ENCODE measurements around the gene CLIC6.
"Not testable (repeated sequence)": the region's sequence is repeated elsewhere in the genome, so short reads cannot be mapped to it uniquely, and the experiment has no call there.

CLIC6 gene

GRCh38 chr21:34650861-34651431 lies 17.8 kb upstream of the CLIC6 start:
- DNase-seq: no peak
- intact Hi-C loops (cut with DNase I): no loop called here

- intact Hi-C loops (cut with DNase I): no loop called here
- no peak for DNase-seq
These were observed 17.2 kb upstream of the CLIC6 start for GRCh38 chr21:34651642-34652041.

GRCh38 chr21:34653522-34653921 lies 15.3 kb upstream of the CLIC6 start:
- no peak for DNase-seq
- intact Hi-C loops (cut with DNase I): no loop called here

GRCh38 chr21:34661848-34662247 lies 6.9 kb upstream of the CLIC6 start:
- intact Hi-C loops (cut with DNase I): no loop called here
- no peak for DNase-seq

GRCh38 chr21:34667761-34668160 lies 1.0 kb upstream of the CLIC6 start:
- DNase-seq: no peak
- intact Hi-C loops (cut with DNase I): no loop called here

GRCh38 chr21:34669149-34669879 lies 520 bp downstream of the CLIC6 start:
- intact Hi-C loops (cut with DNase I): no loop called here
- DNase-seq: no peak

GRCh38 chr21:34669880-34670219 lies 1.1 kb downstream of the CLIC6 start:
- DNase-seq; intact Hi-C loops (cut with DNase I): not testable (repeated sequence)

GRCh38 chr21:34670220-34670961 lies 1.6 kb downstream of the CLIC6 start:
- DNase-seq: no peak
- intact Hi-C loops (cut with DNase I): no loop called here

- intact Hi-C loops (cut with DNase I): no loop called here
- DNase-seq: no peak
These were observed 2.2 kb downstream of the CLIC6 start for GRCh38 chr21:34670962-34671348.

GRCh38 chr21:34671462-34671861 lies 2.7 kb downstream of the CLIC6 start:
- no peak for DNase-seq
- intact Hi-C loops (cut with DNase I): no loop called here

GRCh38 chr21:34671891-34672290 lies 3.1 kb downstream of the CLIC6 start:
- no peak for DNase-seq
- intact Hi-C loops (cut with DNase I): no loop called here

- intact Hi-C loops (cut with DNase I): no loop called here
- no peak for DNase-seq
These were observed 4.2 kb downstream of the CLIC6 start for GRCh38 chr21:34673006-34673405.

- DNase-seq: no peak
- intact Hi-C loops (cut with DNase I): no loop called here
These were observed 5.7 kb downstream of the CLIC6 start for GRCh38 chr21:34674468-34674867.

- intact Hi-C loops (cut with DNase I): no loop called here
- no peak for DNase-seq
These were observed 7.1 kb downstream of the CLIC6 start for GRCh38 chr21:34675871-34676270.

GRCh38 chr21:34679051-34679450 lies 10.3 kb downstream of the CLIC6 start:
- intact Hi-C loops (cut with DNase I): no loop called here
- no peak for DNase-seq

- no peak for DNase-seq
- intact Hi-C loops (cut with DNase I): no loop called here
These were observed 15.5 kb downstream of the CLIC6 start for GRCh38 chr21:34684174-34684876.

GRCh38 chr21:34687065-34687464 lies 18.3 kb downstream of the CLIC6 start:
- intact Hi-C loops (cut with DNase I): no loop called here
- no peak for DNase-seq

GRCh38 chr21:34687745-34688144 lies 19.0 kb downstream of the CLIC6 start:
- intact Hi-C loops (cut with DNase I): no loop called here
- no peak for DNase-seq

GRCh38 chr21:34688145-34688544 lies 19.4 kb downstream of the CLIC6 start:
- intact Hi-C loops (cut with DNase I): no loop called here
- DNase-seq: peak in 3 of 10 donors; percentile 33 to 90 (median 52)

- intact Hi-C loops (cut with DNase I): no loop called here
- no peak for DNase-seq
These were observed 19.9 kb downstream of the CLIC6 start for GRCh38 chr21:34688715-34689114.

Measured in posterior cingulate gyrus (tissue), 11 donors.